Measurements from ENCODE around the gene STARD10. TPM values are rescaled to one million over a fixed set of nuclear protein-coding genes. Genes with fewer than 3 reads are reported as not detected.
A peak's percentile ranks its signal among the peaks of the same experiment; 100 is the strongest.
"Not testable (repeated sequence)": the region's sequence is repeated elsewhere in the genome, so short reads cannot be mapped to it uniquely, and the experiment has no call there.

STARD10 gene
- total RNA-seq, 1 donor from 2014 or later, result 43.3 TPM

GRCh38 chr11:72807792-72808191 lies 13.9 kb upstream of the STARD10 start:
- DNase-seq, result no peak

GRCh38 chr11:72807021-72807693 lies 13.3 kb upstream of the STARD10 start:
- no peak for DNase-seq

- not testable (repeated sequence) for DNase-seq
These were observed 12.5 kb upstream of the STARD10 start for GRCh38 chr11:72806378-72806777.

GRCh38 chr11:72805216-72805615 lies 11.4 kb upstream of the STARD10 start:
- DNase-seq, result no peak

- DNase-seq, result no peak
These were observed 9.0 kb upstream of the STARD10 start for GRCh38 chr11:72802822-72803221.

- no peak for DNase-seq
These were observed 5.6 kb upstream of the STARD10 start for GRCh38 chr11:72799441-72799840.

GRCh38 chr11:72798361-72798760 lies 4.5 kb upstream of the STARD10 start:
- DNase-seq, result no peak

GRCh38 chr11:72793076-72793424 lies 797 bp downstream of the STARD10 start:
- no peak for DNase-seq

GRCh38 chr11:72792437-72793021 lies 1.3 kb downstream of the STARD10 start:
- no peak for DNase-seq

GRCh38 chr11:72791228-72791627 lies 2.6 kb downstream of the STARD10 start:
- not testable (repeated sequence) for DNase-seq

GRCh38 chr11:72789493-72790131 lies 4.2 kb downstream of the STARD10 start:
- no peak for DNase-seq

- DNase-seq, result no peak
These were observed 5.6 kb downstream of the STARD10 start for GRCh38 chr11:72788241-72788640.

- DNase-seq, result no peak
These were observed 6.4 kb downstream of the STARD10 start for GRCh38 chr11:72787216-72788104.

- no peak for DNase-seq
These were observed 7.3 kb downstream of the STARD10 start for GRCh38 chr11:72786305-72787215.

- DNase-seq, result no peak
These were observed 9.2 kb downstream of the STARD10 start for GRCh38 chr11:72784662-72785061.

- no peak for DNase-seq
These were observed 10.5 kb downstream of the STARD10 start for GRCh38 chr11:72783144-72783905.

GRCh38 chr11:72782081-72782920 lies 11.5 kb downstream of the STARD10 start:
- DNase-seq, result no peak

- DNase-seq, result peak; percentile 67
These were observed 12.3 kb downstream of the STARD10 start for GRCh38 chr11:72781313-72782080.

- DNase-seq, result peak; percentile 59
These were observed 12.9 kb downstream of the STARD10 start for GRCh38 chr11:72781063-72781312.
